NCI-H1417 (cell line): ENCODE results near the gene SORCS3.
"Not testable (repeated sequence)": the region's sequence is repeated elsewhere in the genome, so short reads cannot be mapped to it uniquely, and the experiment has no call there.

Experiments
- DNase-seq, 3 experiments: peaks; one replicate each; lab custom pipeline; 2025; lab: John Stamatoyannopoulos, UW

The SORCS3 gene

DNA sequence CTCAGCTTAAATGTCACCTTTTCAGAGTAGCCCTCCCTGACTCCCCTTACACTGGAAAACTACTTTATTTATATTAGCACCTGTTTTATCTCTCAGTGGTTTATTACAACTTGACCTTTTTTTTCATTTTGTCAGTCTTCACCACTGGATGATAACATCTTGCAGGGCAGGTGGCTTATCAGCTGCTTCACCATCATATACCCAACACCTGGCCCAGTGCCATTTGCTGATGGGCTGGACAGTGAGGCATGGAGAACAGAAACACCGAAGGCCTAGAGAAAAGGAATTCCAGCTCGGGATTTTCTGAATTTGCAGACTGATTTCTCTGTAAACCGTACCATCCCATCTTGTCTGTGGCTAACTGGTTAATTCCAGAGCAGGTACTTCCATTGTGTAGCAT is 48.5 kb downstream of the SORCS3 start:
- no peak for DNase-seq

- DNase-seq: no peak
Measured at GRCh38 chr10:104690101-104690500, 49.0 kb downstream of the SORCS3 start.

DNA sequence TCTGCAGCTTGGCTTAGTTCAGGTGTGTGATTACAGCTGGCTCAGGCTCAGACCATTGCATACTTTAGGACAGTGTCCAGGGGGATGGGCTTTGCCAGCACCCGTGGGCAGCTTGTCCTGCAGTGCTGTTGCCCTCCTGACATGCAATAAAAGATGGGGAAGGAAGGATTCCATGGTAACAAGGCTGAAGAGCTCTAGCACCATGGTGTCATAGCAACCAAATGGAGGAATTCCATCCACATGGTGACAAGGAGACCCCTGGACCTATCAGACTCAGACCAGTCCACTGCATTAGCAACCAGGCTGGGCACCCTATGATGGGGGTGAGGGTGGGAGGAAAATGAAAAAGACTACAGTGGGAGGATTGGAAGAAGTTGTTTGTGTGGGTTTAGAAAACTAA is 49.9 kb downstream of the SORCS3 start:
- peak in 2 of 3 experiments; percentile 4 to 56 for DNase-seq

- no peak for DNase-seq
Measured at GRCh38 chr10:104694074-104694473, 53.0 kb downstream of the SORCS3 start.

GRCh38 chr10:104703262-104703661 is 62.2 kb downstream of the SORCS3 start:
- not testable (repeated sequence) for DNase-seq

- peak in 1 of 3 experiments; percentile 33 for DNase-seq
Measured at GRCh38 chr10:104706886-104707285, 65.8 kb downstream of the SORCS3 start.

GRCh38 chr10:104707602-104708459 is 66.7 kb downstream of the SORCS3 start:
- peak in 2 of 3 experiments; percentile 87 to 96 for DNase-seq

- DNase-seq: no peak
Measured at GRCh38 chr10:104711302-104711721, 70.2 kb downstream of the SORCS3 start.

- DNase-seq: not testable (repeated sequence)
Measured at GRCh38 chr10:104730593-104730992, 89.5 kb downstream of the SORCS3 start.

DNA sequence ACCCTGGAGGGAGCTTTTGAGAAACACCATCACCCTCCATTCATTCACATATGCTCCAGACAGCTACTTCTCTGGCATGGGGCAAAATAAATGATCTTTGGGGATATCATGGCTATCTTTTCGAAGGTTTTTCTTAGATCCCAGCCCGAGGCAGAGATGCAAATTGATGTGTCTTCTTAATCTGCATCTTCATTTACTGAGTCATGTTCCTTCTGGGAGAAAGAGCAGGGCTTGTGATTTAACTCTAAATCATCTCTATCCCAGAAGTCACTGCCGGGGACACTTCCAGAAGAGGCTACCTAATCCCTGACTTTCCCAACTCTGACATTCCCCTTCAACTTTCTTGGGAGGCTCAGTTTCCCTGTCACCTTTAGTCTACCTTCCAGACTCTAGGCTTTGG is 90.1 kb downstream of the SORCS3 start:
- DNase-seq: no peak

GRCh38 chr10:104732222-104732621 is 91.1 kb downstream of the SORCS3 start:
- DNase-seq: no peak

GRCh38 chr10:104734433-104734832 is 93.3 kb downstream of the SORCS3 start:
- no peak for DNase-seq

DNA sequence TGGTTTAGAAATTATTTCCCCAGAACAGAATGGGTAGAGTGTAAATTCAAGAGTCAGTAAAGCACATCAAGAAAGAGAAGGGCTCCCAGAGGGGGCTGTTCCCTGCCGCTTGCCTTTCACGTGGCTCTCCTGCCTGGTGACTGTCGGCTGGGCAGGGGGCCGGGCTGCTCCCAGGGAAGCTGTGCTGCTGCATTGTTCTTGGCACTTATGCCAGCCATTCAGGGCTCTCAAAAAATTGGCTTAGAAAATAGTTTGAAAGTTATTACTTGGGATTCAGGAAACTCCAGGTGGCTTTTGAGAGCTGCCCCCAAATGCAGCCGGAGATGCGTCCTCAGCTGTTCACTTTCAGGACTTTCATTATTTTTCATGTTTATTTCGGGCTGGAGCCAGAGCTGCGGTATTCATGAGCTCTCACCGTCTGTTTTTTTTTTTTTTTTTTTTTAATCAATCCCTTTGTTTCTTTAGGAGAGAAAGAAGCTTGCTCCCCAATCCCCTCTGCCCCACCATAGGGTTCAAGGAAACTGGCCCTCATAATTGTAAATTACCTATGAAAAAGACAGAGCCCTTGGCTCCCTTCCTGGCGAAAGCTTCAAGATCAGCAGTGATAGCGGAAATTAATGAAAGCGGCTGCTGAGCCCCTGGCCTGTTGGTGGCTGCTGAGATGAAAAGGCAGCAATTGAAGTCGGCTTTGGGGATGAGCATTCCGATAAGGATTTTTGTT is 94.1 kb downstream of the SORCS3 start:
- DNase-seq: peak in 2 of 3 experiments; percentile 27 to 68

- DNase-seq: peak in 1 of 3 experiments; percentile 25
Measured at GRCh38 chr10:104735757-104736391, 94.8 kb downstream of the SORCS3 start.

- DNase-seq: no peak
Measured at GRCh38 chr10:104741127-104741526, 100.0 kb downstream of the SORCS3 start.

- DNase-seq: peak in 1 of 3 experiments; percentile 21
Measured at GRCh38 chr10:104744052-104744451, 103.0 kb downstream of the SORCS3 start.

DNA sequence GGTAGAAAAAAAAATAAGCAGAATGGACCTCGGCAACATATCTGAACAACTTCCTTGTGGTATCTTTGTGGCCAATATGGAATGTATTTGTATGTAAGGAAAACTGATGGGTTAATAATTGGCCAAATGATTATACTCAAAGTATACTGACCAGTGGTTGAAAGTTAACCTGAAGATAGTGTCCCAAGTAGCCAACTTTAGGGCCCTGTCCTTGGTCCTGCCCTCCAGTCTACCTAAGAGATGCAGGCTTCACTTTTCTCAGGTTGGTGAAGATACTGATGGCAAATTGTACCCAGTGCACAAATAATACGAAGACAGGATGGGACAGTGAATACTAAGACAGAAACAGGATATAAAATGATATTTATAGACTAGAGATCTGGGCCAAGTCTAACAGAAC is 109.2 kb downstream of the SORCS3 start:
- DNase-seq: no peak

DNA sequence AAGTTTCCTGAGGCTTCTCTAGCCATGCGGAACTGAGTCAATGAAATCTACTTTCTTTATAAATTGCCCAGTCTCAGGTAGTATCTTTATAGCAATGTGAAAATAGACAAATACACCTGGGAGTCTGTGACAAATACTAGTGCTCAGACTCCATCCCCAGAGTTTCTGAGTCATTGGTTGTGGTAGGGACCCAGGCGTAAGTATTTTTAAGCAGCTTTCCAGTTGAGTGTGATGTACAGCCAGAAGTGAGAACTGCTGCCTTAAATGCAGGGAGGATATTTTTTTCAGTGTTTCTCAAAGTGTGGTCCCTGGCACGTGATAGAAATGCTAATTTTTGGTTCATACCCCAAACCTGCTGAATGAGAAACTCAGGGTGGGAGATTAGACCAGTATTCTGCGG is 121.7 kb downstream of the SORCS3 start:
- DNase-seq: no peak

- DNase-seq: no peak
Measured at GRCh38 chr10:104766341-104766740, 125.3 kb downstream of the SORCS3 start.

DNA sequence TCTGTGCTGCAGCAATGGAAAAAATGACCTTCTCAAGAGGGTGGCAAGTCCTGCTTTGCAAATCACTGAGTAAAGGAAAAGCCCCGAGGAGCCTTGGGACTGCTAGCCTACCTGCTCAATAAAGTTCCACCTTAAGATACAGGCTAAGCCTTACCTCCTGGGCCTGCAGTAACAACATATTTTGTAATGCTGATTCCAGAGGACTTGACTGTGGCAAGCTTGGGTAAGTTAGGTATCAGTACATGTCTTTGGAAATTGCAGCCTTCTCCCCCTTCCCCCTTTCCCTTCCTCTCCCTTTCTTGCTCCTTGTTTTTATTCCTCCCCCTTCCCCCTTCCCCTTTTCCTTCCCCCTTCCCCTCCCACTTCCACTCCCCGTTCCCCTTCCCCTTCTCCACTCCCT is 126.2 kb downstream of the SORCS3 start:
- no peak for DNase-seq

- DNase-seq: peak in 1 of 3 experiments; percentile 2
Measured at GRCh38 chr10:104767745-104768144, 126.7 kb downstream of the SORCS3 start.

GRCh38 chr10:104773105-104773504 is 132.0 kb downstream of the SORCS3 start:
- DNase-seq: no peak

DNA sequence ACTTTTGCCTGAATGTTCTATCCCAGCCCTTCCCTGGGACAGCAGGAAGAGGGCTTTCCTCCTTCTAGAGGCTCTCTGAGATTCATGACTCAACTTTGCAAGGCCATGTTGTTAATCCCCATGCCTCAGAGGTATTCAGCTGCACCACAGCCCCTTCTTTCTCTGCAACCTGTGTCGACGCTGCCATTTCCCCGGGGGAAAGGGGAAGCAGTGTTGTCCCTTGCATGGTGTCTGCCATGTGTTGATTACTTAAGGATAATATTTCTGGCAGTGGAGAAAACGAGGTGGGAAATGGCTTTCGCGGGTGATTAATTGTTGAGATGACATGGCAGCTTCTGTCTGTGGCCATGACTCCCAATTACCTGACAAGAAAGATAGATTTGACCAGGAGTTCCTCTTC is 133.1 kb downstream of the SORCS3 start:
- peak in 1 of 3 experiments; percentile 3 for DNase-seq
